K562 (cell line): ENCODE data around the gene DENND1A. TPM values are rescaled to one million over a fixed set of nuclear protein-coding genes. Genes with fewer than 3 reads are reported as not detected.

Source experiments
- ATAC-seq: fragments of 200-7000 bp; cut with Tn5 transposase; 3 replicates; pipeline ENCODE4 v1.9.1; 2020; ENCODE audit warnings: moderate library complexity
- BruUV-seq: library from RNA; stranded (reverse); fragments of 400-500 nt; replicated peaks from 2 replicates; lab custom pipeline; 2021; lab: Mats Ljungman, UMichigan
- CTCF ChIA-PET: fragments of 300-600 bp; formaldehyde crosslinking; extraction: SDS; loops from one replicate; lab custom pipeline; 2021; ENCODE audit warnings: low intra/inter-chr PET ratio; lab: Yijun Ruan, JAX
- POLR2A ChIA-PET: fragments of 300-600, 350-650 bp; sonication (Branson Sonifier 250); formaldehyde crosslinking; extraction: SDS; loops from one replicate; lab custom pipeline; 2021; ENCODE audit warnings: antibody characterized with exemption, inconsistent platforms; lab: Yijun Ruan, JAX
- DNase-seq, 4 experiments: peaks; one replicate each; pipeline versions ENCODE4 v3.0.0 to v3.0.0-alpha.2; 2011 to 2018; ENCODE audit warnings: low spot score in 3 of 4, mixed read lengths in 3 of 4; ENCODE audit errors: extremely low read depth in 1 of 4
- FAIRE-seq: peaks from 2 replicates; lab custom pipeline; 2011; peaks lifted over from hg19 to GRCh38; lab: Jason Lieb, UNC
- H2AFZ ChIP-seq: 2 replicates; pipeline ENCODE4 v1.6.0; 2011; ENCODE audit warnings: low read depth, low read length, control low read depth, inconsistent platforms
- H3K27ac ChIP-seq: fragments of 200-600 bp; 3 replicates; pipeline ENCODE4 v1.8.0; 2011; ENCODE audit warnings: low read depth, mild to moderate bottlenecking, control low read depth, inconsistent platforms, low read length, moderate library complexity, mixed read lengths; ENCODE audit errors: extremely low read depth
- H3K27me3 ChIP-seq, 2 experiments: fragments of 300-600 bp in 1 of 2; 2 replicates in 1 of 2; 3 replicates in 1 of 2; pipeline versions ENCODE4 v1.6.0 to v1.8.0; 2011; ENCODE audit warnings: inconsistent platforms in 2 of 2, low read length in 2 of 2, mild to moderate bottlenecking in 1 of 2, mixed read lengths in 1 of 2, moderate library complexity in 1 of 2; ENCODE audit not compliant: control insufficient read depth in 2 of 2, insufficient read depth in 2 of 2
- H3K36me3 ChIP-seq: fragments of 300-600 bp; 3 replicates; pipeline ENCODE4 v1.8.0; 2011; ENCODE audit warnings: mild to moderate bottlenecking, low read length, inconsistent platforms; ENCODE audit not compliant: control insufficient read depth, insufficient read depth
- H3K4me1 ChIP-seq, 2 experiments: fragments of 200-600 bp in 1 of 2; replicated peaks in 1 of 2; 2 replicates in 1 of 2; 3 replicates in 1 of 2; pipeline versions ENCODE4 v1.5.1 to v1.8.0; 2011; ENCODE audit warnings: inconsistent platforms in 2 of 2, low read length in 2 of 2, mild to moderate bottlenecking in 1 of 2, mixed read lengths in 1 of 2, moderate library complexity in 1 of 2; ENCODE audit not compliant: control insufficient read depth in 2 of 2, insufficient read depth in 2 of 2
- H3K4me2 ChIP-seq: 2 replicates; pipeline ENCODE4 v1.6.1; 2011; ENCODE audit warnings: low read length, control low read depth, inconsistent platforms, mixed read lengths; ENCODE audit not compliant: insufficient read depth
- H3K4me3 ChIP-seq: fragments of 200-600 bp; sonication (generic), shearing (Covaris generic); 2 replicates; pipeline ENCODE4 v1.5.1; 2016; ENCODE audit warnings: control low read depth, inconsistent platforms
- H3K79me2 ChIP-seq: fragments of 200-600 bp; 3 replicates; pipeline ENCODE4 v1.8.0; 2011; ENCODE audit warnings: low read length, inconsistent platforms; ENCODE audit not compliant: control insufficient read depth, insufficient read depth
- H3K9ac ChIP-seq, 2 experiments: 2 replicates each; pipeline versions ENCODE4 v1.6.0 to v1.6.1; 2011; ENCODE audit warnings: low read depth in 2 of 2, low read length in 2 of 2, control low read depth in 1 of 2, inconsistent platforms in 1 of 2, mild to moderate bottlenecking in 1 of 2, mixed read lengths in 1 of 2; ENCODE audit not compliant: insufficient read depth in 1 of 2
- H3K9me1 ChIP-seq: one replicate; pipeline ENCODE4 v1.6.0; 2011; ENCODE audit warnings: inconsistent platforms, mild to moderate bottlenecking, low read length, moderate library complexity; ENCODE audit not compliant: control insufficient read depth, insufficient read depth
- H3K9me3 ChIP-seq: replicated peaks from 2 replicates; pipeline ENCODE4 v1.5.1; 2011; ENCODE audit warnings: low read depth, low read length, inconsistent platforms; ENCODE audit not compliant: control insufficient read depth, insufficient read depth
- H4K20me1 ChIP-seq: replicated peaks from 2 replicates; pipeline ENCODE4 v1.6.1; 2011; ENCODE audit warnings: low read length, inconsistent platforms, mixed read lengths; ENCODE audit not compliant: control insufficient read depth, insufficient read depth
- BCOR ChIP-seq: fragments of 450-650 bp; IDR thresholded peaks from 2 replicates; pipeline ENCODE4 v1.6.1; 2016
- FOXJ2 ChIP-seq: fragments of 200-800 bp; sonication (Bioruptor generic); IDR thresholded peaks from 2 replicates; pipeline ENCODE4 v1.6.1; 2016; ENCODE audit warnings: missing genetic modification characterization, missing compliant biosample characterization
- MEF2D ChIP-seq: conservative IDR thresholded peaks from 2 replicates; pipeline ENCODE4 v1.6.1; 2016; ENCODE audit warnings: low read depth, missing genetic modification characterization, missing compliant biosample characterization
- MEIS2 ChIP-seq: fragments of 450-650 bp; IDR thresholded peaks from 2 replicates; pipeline ENCODE4 v1.6.1; 2014; ENCODE audit warnings: mild to moderate bottlenecking; ENCODE audit not compliant: partially characterized antibody
- MTA2 ChIP-seq: fragments of 450-650 bp; IDR thresholded peaks from 2 replicates; pipeline ENCODE4 v1.6.1; 2016; ENCODE audit warnings: low read depth
- U2AF2 ChIP-seq: fragments of 200-400 bp; formaldehyde crosslinking; optimal IDR thresholded peaks from 2 replicates; pipeline ENCODE3; 2017; ENCODE audit warnings: low read depth, mild to moderate bottlenecking, low read length
- ZBED1 ChIP-seq: IDR thresholded peaks from 2 replicates; pipeline ENCODE4 v1.6.1; 2014
- WGBS: fragments of 100-300 bp; shearing (Covaris generic); methylation state at CpG from one replicate; pipeline ENCODE4 v1.1.6; 2016; ENCODE audit warnings: low coverage, mixed read lengths; ENCODE audit not compliant: insufficient coverage; ENCODE audit errors: missing lambda C conversion rate; 5-methylcytosine and 5-hydroxymethylcytosine counted together
- in situ Hi-C: fragments of 300-500 bp; cut with MboI; formaldehyde crosslinking; loops from 4 replicates; pipeline ENCODE4 v1.15.0; 2018; ENCODE audit warnings: inconsistent platforms, mixed read lengths
- intact Hi-C: fragments of 100-400 bp; cut with micrococcal nuclease; formaldehyde crosslinking; loops from 2 replicates; pipeline ENCODE4 v1.14.2; 2022
- polyA plus RNA-seq, 8 experiments: library from polyadenylated mRNA; depleted of rRNA in 4 of 8; stranded (reverse) in 5 of 8; unstranded in 3 of 8; fragments of >200 nt; fragmentation: Nextera tagmentation in 2 of 8; fragmentation: Illumina TruSeq in 1 of 8; extraction: Ambion mirVana in 2 of 8; extraction: Trizol in 1 of 8; gene quantifications; 2 replicates each; pipeline versions ENCODE4 v1.2.1 to v1.2.3, GENCODE V29; 2011 to 2014; ENCODE audit warnings: inconsistent platforms in 1 of 8, missing spikeins in 1 of 8
- total RNA-seq, 7 experiments: library from RNA; depleted of rRNA in 6 of 7; stranded (reverse); fragments of >200 nt in 6 of 7; fragmentation: Illumina TruSeq in 2 of 7; extraction: Trizol in 2 of 7; gene quantifications; 2 replicates each; pipeline versions ENCODE4 v1.2.1 to v1.2.3, GENCODE V29; 2011 to 2021; ENCODE audit warnings: low replicate concordance in 1 of 7
- TF ChIP-seq, protein P1 (sequence below): fragments of 250-450 bp; sonication (Bioruptor Pico); IDR thresholded peaks from 2 replicates; pipeline ENCODE4 v1.4.0; 2020; ENCODE audit warnings: mild to moderate bottlenecking, moderate library complexity, borderline replicate concordance
- TF ChIP-seq, protein P2 (sequence below): fragments of 450-650 bp; IDR thresholded peaks from 2 replicates; pipeline ENCODE4 v1.6.1; 2016; ENCODE audit warnings: mild to moderate bottlenecking, moderate library complexity

The DENND1A gene
- total and polyA plus RNA-seq, 9 of the 15 experiments (the other 6 are each of a cell fraction or from before 2014, with no cell fraction given), result 7.6 to 29.5 (median 15.7) TPM

DNA sequence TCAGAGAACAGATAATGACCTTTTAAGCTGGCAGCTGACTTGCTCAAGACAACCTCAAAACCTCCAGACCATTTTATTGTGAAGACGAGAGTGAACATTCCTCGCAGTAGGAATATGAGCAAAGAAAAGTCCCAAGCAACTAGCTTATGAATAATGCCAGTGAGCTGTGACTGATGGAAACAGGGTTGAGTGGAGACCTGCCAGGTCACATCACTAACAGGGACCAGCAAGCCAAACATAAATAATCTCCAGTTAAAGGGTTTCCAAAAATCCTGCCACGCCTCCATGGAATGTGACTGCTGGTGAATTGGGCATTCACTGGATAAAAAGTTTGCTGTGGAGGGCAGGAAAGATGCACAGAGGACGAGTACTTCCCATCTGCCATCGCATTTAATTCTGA lies 388.5 kb downstream of the DENND1A start (continued):
- TF ChIP-seq ZBED1 (no peak), FOXJ2 (tag) (no peak), BCOR (no peak), MEF2D (no peak), U2AF2 (no peak)
- TF ChIP-seq, protein P1, sequence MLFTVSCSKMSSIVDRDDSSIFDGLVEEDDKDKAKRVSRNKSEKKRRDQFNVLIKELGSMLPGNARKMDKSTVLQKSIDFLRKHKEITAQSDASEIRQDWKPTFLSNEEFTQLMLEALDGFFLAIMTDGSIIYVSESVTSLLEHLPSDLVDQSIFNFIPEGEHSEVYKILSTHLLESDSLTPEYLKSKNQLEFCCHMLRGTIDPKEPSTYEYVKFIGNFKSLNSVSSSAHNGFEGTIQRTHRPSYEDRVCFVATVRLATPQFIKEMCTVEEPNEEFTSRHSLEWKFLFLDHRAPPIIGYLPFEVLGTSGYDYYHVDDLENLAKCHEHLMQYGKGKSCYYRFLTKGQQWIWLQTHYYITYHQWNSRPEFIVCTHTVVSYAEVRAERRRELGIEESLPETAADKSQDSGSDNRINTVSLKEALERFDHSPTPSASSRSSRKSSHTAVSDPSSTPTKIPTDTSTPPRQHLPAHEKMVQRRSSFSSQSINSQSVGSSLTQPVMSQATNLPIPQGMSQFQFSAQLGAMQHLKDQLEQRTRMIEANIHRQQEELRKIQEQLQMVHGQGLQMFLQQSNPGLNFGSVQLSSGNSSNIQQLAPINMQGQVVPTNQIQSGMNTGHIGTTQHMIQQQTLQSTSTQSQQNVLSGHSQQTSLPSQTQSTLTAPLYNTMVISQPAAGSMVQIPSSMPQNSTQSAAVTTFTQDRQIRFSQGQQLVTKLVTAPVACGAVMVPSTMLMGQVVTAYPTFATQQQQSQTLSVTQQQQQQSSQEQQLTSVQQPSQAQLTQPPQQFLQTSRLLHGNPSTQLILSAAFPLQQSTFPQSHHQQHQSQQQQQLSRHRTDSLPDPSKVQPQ, result no peak
- TF ChIP-seq, all 486 proteins: peak for 0

DNA sequence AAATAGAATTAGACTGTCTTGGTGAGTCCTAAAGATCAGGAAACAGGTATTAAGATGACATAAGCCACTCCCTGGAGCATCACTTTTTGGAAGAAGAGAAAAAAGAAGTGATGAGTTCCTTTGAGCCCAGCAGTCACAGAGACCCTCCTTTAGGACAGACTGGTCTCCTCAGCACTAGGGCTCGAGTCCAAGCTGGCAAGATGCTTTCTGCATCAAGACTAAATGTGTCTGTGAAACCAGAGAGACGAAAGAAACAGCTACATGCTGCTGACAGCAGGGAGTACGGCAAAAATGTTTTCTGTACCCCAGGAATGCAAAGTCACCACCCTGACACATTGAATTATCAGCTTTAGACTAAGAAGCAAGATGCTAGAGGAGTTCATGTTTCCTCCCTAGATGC lies 389.5 kb downstream of the DENND1A start:
- BruUV-seq, result no TSS peak
- Histone ChIP-seq H3K4me1 (no peaks in the 10 kb centered on the region), H3K9me3 (no peaks in the 10 kb centered on the region), H3K27me3 (no peaks in the 10 kb centered on the region), H4K20me1 (peaks cover 8% of the 10 kb centered on the region; the same call in 1 of the 2 replicates), H3K4me3 (no peak overlapping the region), H3K36me3 (no peaks in the 10 kb centered on the region), H3K9me1 (no peaks in the 10 kb centered on the region), H3K79me2 (no peaks in the 10 kb centered on the region), H3K27ac (no peak overlapping the region), H3K4me2 (no peak overlapping the region), H2AFZ (no peak overlapping the region), H3K9ac (no peak overlapping the region)
- ChIA-PET POLR2A (no interaction called here), CTCF (no interaction called here)
- in situ Hi-C loops, result loop anchor here (25.0 kb wide), 1 partner anchor 772 kb away; no protein-coding TSS in a partner anchor
- DNase-seq, result no peak
- no peak for ATAC-seq
- 12% methylated on average over 3 of the region's 3 CpGs for WGBS
- intact Hi-C loops, result loop anchor here (10.0 kb wide), 2 partner anchors 144 to 414 kb away; no protein-coding TSS in a partner anchor
- FAIRE-seq, result no peak
- TF ChIP-seq, protein P2, sequence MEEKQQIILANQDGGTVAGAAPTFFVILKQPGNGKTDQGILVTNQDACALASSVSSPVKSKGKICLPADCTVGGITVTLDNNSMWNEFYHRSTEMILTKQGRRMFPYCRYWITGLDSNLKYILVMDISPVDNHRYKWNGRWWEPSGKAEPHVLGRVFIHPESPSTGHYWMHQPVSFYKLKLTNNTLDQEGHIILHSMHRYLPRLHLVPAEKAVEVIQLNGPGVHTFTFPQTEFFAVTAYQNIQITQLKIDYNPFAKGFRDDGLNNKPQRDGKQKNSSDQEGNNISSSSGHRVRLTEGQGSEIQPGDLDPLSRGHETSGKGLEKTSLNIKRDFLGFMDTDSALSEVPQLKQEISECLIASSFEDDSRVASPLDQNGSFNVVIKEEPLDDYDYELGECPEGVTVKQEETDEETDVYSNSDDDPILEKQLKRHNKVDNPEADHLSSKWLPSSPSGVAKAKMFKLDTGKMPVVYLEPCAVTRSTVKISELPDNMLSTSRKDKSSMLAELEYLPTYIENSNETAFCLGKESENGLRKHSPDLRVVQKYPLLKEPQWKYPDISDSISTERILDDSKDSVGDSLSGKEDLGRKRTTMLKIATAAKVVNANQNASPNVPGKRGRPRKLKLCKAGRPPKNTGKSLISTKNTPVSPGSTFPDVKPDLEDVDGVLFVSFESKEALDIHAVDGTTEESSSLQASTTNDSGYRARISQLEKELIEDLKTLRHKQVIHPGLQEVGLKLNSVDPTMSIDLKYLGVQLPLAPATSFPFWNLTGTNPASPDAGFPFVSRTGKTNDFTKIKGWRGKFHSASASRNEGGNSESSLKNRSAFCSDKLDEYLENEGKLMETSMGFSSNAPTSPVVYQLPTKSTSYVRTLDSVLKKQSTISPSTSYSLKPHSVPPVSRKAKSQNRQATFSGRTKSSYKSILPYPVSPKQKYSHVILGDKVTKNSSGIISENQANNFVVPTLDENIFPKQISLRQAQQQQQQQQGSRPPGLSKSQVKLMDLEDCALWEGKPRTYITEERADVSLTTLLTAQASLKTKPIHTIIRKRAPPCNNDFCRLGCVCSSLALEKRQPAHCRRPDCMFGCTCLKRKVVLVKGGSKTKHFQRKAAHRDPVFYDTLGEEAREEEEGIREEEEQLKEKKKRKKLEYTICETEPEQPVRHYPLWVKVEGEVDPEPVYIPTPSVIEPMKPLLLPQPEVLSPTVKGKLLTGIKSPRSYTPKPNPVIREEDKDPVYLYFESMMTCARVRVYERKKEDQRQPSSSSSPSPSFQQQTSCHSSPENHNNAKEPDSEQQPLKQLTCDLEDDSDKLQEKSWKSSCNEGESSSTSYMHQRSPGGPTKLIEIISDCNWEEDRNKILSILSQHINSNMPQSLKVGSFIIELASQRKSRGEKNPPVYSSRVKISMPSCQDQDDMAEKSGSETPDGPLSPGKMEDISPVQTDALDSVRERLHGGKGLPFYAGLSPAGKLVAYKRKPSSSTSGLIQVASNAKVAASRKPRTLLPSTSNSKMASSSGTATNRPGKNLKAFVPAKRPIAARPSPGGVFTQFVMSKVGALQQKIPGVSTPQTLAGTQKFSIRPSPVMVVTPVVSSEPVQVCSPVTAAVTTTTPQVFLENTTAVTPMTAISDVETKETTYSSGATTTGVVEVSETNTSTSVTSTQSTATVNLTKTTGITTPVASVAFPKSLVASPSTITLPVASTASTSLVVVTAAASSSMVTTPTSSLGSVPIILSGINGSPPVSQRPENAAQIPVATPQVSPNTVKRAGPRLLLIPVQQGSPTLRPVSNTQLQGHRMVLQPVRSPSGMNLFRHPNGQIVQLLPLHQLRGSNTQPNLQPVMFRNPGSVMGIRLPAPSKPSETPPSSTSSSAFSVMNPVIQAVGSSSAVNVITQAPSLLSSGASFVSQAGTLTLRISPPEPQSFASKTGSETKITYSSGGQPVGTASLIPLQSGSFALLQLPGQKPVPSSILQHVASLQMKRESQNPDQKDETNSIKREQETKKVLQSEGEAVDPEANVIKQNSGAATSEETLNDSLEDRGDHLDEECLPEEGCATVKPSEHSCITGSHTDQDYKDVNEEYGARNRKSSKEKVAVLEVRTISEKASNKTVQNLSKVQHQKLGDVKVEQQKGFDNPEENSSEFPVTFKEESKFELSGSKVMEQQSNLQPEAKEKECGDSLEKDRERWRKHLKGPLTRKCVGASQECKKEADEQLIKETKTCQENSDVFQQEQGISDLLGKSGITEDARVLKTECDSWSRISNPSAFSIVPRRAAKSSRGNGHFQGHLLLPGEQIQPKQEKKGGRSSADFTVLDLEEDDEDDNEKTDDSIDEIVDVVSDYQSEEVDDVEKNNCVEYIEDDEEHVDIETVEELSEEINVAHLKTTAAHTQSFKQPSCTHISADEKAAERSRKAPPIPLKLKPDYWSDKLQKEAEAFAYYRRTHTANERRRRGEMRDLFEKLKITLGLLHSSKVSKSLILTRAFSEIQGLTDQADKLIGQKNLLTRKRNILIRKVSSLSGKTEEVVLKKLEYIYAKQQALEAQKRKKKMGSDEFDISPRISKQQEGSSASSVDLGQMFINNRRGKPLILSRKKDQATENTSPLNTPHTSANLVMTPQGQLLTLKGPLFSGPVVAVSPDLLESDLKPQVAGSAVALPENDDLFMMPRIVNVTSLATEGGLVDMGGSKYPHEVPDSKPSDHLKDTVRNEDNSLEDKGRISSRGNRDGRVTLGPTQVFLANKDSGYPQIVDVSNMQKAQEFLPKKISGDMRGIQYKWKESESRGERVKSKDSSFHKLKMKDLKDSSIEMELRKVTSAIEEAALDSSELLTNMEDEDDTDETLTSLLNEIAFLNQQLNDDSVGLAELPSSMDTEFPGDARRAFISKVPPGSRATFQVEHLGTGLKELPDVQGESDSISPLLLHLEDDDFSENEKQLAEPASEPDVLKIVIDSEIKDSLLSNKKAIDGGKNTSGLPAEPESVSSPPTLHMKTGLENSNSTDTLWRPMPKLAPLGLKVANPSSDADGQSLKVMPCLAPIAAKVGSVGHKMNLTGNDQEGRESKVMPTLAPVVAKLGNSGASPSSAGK, result no peak
- TF ChIP-seq MTA2, result no peak
- TF ChIP-seq MEIS2, result peak; percentile 12
